ENCODE measurements around the gene PPP1R3A. TPM values are rescaled to one million over a fixed set of nuclear protein-coding genes. Genes with fewer than 3 reads are reported as not detected.

Gene PPP1R3A
- total RNA-seq, 1 experiment from 2014 or later: 0.07 TPM

GRCh38 chr7:113928112-113928511 lies 9.3 kb upstream of the PPP1R3A start (continued):
- TF ChIP-seq PREB (CRISPR knock-in tag; IDR thresholded peaks at IDR 0.05; ENCODE audit: borderline replicate concordance): no peak

GRCh38 chr7:113922049-113922448 lies 3.2 kb upstream of the PPP1R3A start:
- no peak overlapping the region for H3K4me3 Mint-ChIP-seq
- CTCF ChIA-PET: no interaction called here
- no peaks in the 10 kb centered on the region for H3K9me3 Mint-ChIP-seq
- ATAC-seq: no peak
- no peaks in the 10 kb centered on the region for H3K27me3 Mint-ChIP-seq (ENCODE audit: low read depth)
- TF ChIP-seq CREM (CRISPR knock-in tag; IDR thresholded peaks at IDR 0.05): no peak
- TF ChIP-seq ZNF416 (CRISPR knock-in tag; IDR thresholded peaks at IDR 0.05): no peak
- no peak for TF ChIP-seq FOXJ3 (CRISPR knock-in tag; IDR thresholded peaks at IDR 0.05; ENCODE audit: borderline replicate concordance)
- TF ChIP-seq TCF7 (CRISPR knock-in tag; IDR thresholded peaks at IDR 0.05; ENCODE audit: low read depth): no peak
- no peak for TF ChIP-seq E2F4 (CRISPR knock-in tag; IDR thresholded peaks at IDR 0.05; ENCODE audit: borderline replicate concordance, low read depth)
- TF ChIP-seq GABPB1 (CRISPR knock-in tag; IDR thresholded peaks at IDR 0.05): no peak
- TF ChIP-seq ZSCAN18 (CRISPR knock-in tag; IDR thresholded peaks at IDR 0.05): no peak
- no peak for TF ChIP-seq MXD4 (CRISPR knock-in tag; IDR thresholded peaks at IDR 0.05; ENCODE audit: borderline replicate concordance)
- H3K27ac Mint-ChIP-seq: no peak overlapping the region
- no peak for DNase-seq (ENCODE audit: low spot score)
- H3K4me1 Mint-ChIP-seq: peaks cover 9% of the 10 kb centered on the region
- H3K36me3 Mint-ChIP-seq: no peaks in the 10 kb centered on the region
- POLR2A ChIA-PET: no interaction called here

GRCh38 chr7:113921363-113921762 lies 2.6 kb upstream of the PPP1R3A start:
- peaks cover 9% of the 10 kb centered on the region for H3K4me1 Mint-ChIP-seq
- H3K27ac Mint-ChIP-seq: no peak overlapping the region
- H3K27me3 Mint-ChIP-seq (ENCODE audit: low read depth): no peaks in the 10 kb centered on the region
- H3K9me3 Mint-ChIP-seq: no peaks in the 10 kb centered on the region
- DNase-seq (ENCODE audit: low spot score): no peak
- ChIA-PET POLR2A (interaction anchor here (0.6 kb wide), 1 partner anchor 24 kb away, joined by 4 read pairs; no protein-coding TSS in a partner anchor), CTCF (interaction anchor here (1.2 kb wide), 1 partner anchor 211 kb away, joined by 3 read pairs; no protein-coding TSS in a partner anchor)
- no peak overlapping the region for H3K4me3 Mint-ChIP-seq
- no peaks in the 10 kb centered on the region for H3K36me3 Mint-ChIP-seq
- ATAC-seq: no peak
- no peak for TF ChIP-seq ATF3 (CRISPR knock-in tag; conservative IDR thresholded peaks at IDR 0.05)
- TF ChIP-seq OVOL2 (CRISPR knock-in tag; IDR thresholded peaks at IDR 0.05; ENCODE audit: borderline replicate concordance): no peak
- no peak for TF ChIP-seq PRRX2 (CRISPR knock-in tag; IDR thresholded peaks at IDR 0.05)
- TF ChIP-seq ERG (CRISPR knock-in tag; IDR thresholded peaks at IDR 0.05): no peak
- TF ChIP-seq ZNF317 (CRISPR knock-in tag; IDR thresholded peaks at IDR 0.05; ENCODE audit: borderline replicate concordance, low read depth): no peak
- TF ChIP-seq ZNF219 (CRISPR knock-in tag; IDR thresholded peaks at IDR 0.05; ENCODE audit: borderline replicate concordance): no peak
- TF ChIP-seq HMGA2 (CRISPR knock-in tag; IDR thresholded peaks at IDR 0.05): no peak
- no peak for TF ChIP-seq ZNF121 (CRISPR knock-in tag; IDR thresholded peaks at IDR 0.05)
- TF ChIP-seq ELF4 (CRISPR knock-in tag; IDR thresholded peaks at IDR 0.05; ENCODE audit: low read depth): no peak
- TF ChIP-seq ZNF416 (CRISPR knock-in tag; IDR thresholded peaks at IDR 0.05): no peak
- no peak for TF ChIP-seq ZNF396 (CRISPR knock-in tag; IDR thresholded peaks at IDR 0.05; ENCODE audit: borderline replicate concordance)
- TF ChIP-seq IRF2 (CRISPR knock-in tag; IDR thresholded peaks at IDR 0.05; ENCODE audit: borderline replicate concordance, low read depth): no peak
- TF ChIP-seq ETV6 (CRISPR knock-in tag; IDR thresholded peaks at IDR 0.05): no peak
- no peak for TF ChIP-seq ESRRA (CRISPR knock-in tag; IDR thresholded peaks at IDR 0.05; ENCODE audit: borderline replicate concordance)
- TF ChIP-seq USF1 (CRISPR knock-in tag; IDR thresholded peaks at IDR 0.05): no peak
- TF ChIP-seq RORB (CRISPR knock-in tag; IDR thresholded peaks at IDR 0.05): no peak
- TF ChIP-seq NR3C1 (CRISPR knock-in tag; conservative IDR thresholded peaks at IDR 0.05; ENCODE audit: low read depth): no peak
